ENCODE data around the gene STIP1.

- TF ChIP-seq ZNF274 (IDR thresholded peaks at IDR 0.05; ENCODE audit: low read depth, low read length) (no peak), SUZ12 (IDR thresholded peaks at IDR 0.05; ENCODE audit: extremely low read depth, insufficient read depth, insufficient read length) (no peak), YY1 (IDR thresholded peaks at IDR 0.05; ENCODE audit: insufficient read depth, insufficient read length) (no peak)
These were observed 34.6 kb upstream of the STIP1 start for GRCh38 chr11:64151337-64151736.
